Dendritic cell treated with granulocyte-macrophage colony-stimulating factor and Interleukin-4, amounts not matched to agents 40 ng/mL and 50 ng/mL, for 4 days (primary cell): ENCODE measurements around the gene ZNRF3.

Source experiments
- H3K27ac Mint-ChIP-seq: one replicate; pipeline ENCODE4 v1.8.0; 2022; ENCODE audit warnings: mild to moderate bottlenecking, mixed read lengths
- H3K27me3 Mint-ChIP-seq: one replicate; pipeline ENCODE4 v1.8.0; 2022; ENCODE audit warnings: mild to moderate bottlenecking, mixed read lengths
- H3K36me3 Mint-ChIP-seq: one replicate; pipeline ENCODE4 v1.8.0; 2022; ENCODE audit warnings: low read depth, mixed read lengths
- H3K4me1 Mint-ChIP-seq: one replicate; pipeline ENCODE4 v1.8.0; 2022; ENCODE audit warnings: low read depth, mixed read lengths
- H3K4me3 Mint-ChIP-seq: one replicate; pipeline ENCODE4 v1.8.0; 2022; ENCODE audit warnings: mild to moderate bottlenecking, moderate library complexity, mixed read lengths
- H3K9me3 Mint-ChIP-seq: one replicate; pipeline ENCODE4 v1.8.0; 2022; ENCODE audit warnings: mixed read lengths
- intact Hi-C: fragments of 100-400 bp; cut with micrococcal nuclease; formaldehyde crosslinking; loops from one replicate; pipeline ENCODE4 v1.15.0; 2022

Gene ZNRF3

DNA sequence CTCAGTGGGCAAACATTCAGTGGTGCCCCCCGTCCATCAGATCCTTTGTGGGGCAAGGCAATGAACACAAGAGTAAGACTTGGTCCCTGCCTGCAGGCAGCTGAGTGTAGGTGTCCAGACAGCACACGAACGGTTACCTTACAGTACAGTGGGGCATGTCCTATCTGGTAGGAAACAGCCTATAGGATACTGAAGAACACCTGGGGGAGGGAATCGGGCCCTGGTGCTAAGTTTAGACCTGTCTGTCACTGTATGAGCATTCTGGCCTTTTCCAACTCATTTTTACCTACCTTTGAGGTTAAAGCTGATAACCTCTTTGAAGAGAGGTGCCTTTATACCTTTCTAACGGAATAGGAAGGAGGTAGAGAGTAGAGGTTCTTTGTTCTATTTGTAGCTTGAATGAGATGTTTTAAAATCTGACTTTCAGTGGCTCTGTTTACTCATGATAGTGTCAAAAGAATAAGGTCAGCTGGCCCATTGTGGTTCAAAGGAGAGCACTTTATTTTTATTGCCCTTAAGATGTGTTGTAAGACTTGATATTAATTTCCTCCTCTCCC is 8.9 kb downstream of the ZNRF3 start:
- intact Hi-C loops: no loop called here

DNA sequence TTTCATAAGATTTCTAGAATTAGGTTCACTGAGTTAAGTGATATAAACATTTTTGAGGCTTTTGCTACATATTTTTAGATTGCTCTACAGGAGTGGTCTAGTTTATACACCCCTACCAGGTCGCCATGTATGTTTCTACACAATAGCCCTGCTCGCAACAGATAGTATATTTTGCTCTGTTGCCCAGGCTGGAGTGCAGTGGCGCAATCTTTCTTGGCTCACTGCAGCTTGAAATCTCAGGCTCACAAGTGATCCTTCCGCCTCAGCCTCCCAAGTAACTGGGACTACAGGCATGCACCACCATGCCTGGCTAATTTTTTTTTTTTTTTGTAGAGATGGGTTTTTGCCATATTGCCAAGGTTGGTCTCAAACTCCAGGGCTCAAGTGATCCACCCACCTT is 10.4 kb downstream of the ZNRF3 start:
- no peaks in the 10 kb centered on the region for H3K27me3 Mint-ChIP-seq
- peaks cover 8% of the 10 kb centered on the region for H3K4me1 Mint-ChIP-seq
- intact Hi-C loops: no loop called here
- no peaks in the 10 kb centered on the region for H3K36me3 Mint-ChIP-seq
- H3K4me3 Mint-ChIP-seq: no peak overlapping the region
- H3K27ac Mint-ChIP-seq: no peak overlapping the region
- no peaks in the 10 kb centered on the region for H3K9me3 Mint-ChIP-seq

More for the DNA sequence above, 8.9 kb downstream of the ZNRF3 start:
- Mint-ChIP-seq H3K9me3 (no peaks in the 10 kb centered on the region), H3K4me3 (no peak overlapping the region), H3K4me1 (peaks cover 8% of the 10 kb centered on the region), H3K36me3 (no peaks in the 10 kb centered on the region), H3K27me3 (peaks cover under 1% of the 10 kb centered on the region), H3K27ac (no peak overlapping the region)

DNA sequence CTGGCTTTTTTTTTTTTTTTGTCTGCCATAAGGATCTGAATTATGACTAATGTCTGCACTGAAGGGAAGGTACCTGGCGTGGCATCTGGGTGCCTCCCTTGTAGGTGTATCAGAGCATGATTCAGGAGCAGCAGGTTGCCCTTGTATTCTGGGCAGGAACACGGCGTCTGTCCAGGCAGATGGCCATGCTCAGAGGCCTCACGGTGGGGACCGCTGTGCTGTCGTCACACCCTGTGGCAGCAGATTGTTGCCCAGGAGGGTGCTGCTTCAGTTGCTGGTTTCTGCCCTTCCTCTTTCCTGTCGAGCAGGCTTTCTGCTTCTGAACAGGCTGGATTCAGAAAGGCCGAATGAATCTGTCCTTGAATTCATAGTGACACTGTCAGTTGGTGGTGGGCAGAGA is 11.0 kb downstream of the ZNRF3 start:
- Mint-ChIP-seq H3K9me3 (no peaks in the 10 kb centered on the region), H3K4me3 (no peak overlapping the region), H3K27me3 (no peaks in the 10 kb centered on the region), H3K27ac (no peak overlapping the region), H3K4me1 (peaks cover 11% of the 10 kb centered on the region), H3K36me3 (no peaks in the 10 kb centered on the region)
- intact Hi-C loops: no loop called here

DNA sequence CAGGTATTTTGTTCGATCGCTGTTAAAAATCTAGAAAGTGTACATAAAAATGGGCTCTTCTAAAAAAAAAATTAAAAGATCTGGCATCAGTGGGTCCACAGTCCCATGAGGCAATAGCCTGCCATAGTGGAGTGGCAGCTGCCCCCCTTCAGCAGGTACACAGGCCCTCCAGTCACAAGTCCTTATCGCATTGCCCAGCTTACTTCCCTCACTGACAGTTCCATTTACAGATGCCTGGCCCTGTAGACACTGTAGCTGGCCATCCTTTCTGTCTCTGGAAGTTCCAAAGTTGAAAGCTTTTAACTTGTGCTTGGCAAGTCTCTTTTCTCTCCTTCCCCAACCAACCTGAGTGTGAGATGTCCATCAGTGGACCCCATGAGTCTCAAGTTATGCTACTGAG is 11.4 kb downstream of the ZNRF3 start:
- peaks cover 16% of the 10 kb centered on the region for H3K4me1 Mint-ChIP-seq
- H3K27ac Mint-ChIP-seq: no peak overlapping the region
- intact Hi-C loops: no loop called here
- no peak overlapping the region for H3K4me3 Mint-ChIP-seq
- H3K36me3 Mint-ChIP-seq: no peaks in the 10 kb centered on the region
- no peaks in the 10 kb centered on the region for H3K9me3 Mint-ChIP-seq
- no peaks in the 10 kb centered on the region for H3K27me3 Mint-ChIP-seq

DNA sequence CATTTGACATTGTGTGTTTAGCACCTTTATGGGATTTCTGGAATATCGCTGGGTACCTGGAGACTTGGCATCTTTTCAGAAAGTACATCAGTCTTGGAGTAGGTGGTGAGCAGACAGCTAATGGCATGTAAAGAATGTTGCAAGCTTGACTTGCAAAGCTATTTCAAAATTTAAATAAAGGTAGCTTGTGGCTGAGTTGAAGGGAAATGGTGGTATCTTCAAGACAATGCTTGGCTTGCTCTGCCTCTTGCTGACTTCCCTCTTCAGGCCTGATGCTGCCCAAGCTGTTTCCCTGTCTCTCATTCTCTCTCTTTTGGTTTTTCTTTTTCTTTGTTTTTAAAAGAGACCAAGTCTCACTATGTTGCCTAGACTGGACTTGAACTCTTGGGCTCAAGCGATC is 13.2 kb downstream of the ZNRF3 start:
- H3K9me3 Mint-ChIP-seq: no peaks in the 10 kb centered on the region
- no peaks in the 10 kb centered on the region for H3K36me3 Mint-ChIP-seq
- intact Hi-C loops: no loop called here
- no peak overlapping the region for H3K27ac Mint-ChIP-seq
- H3K4me3 Mint-ChIP-seq: no peak overlapping the region
- peaks cover 20% of the 10 kb centered on the region for H3K4me1 Mint-ChIP-seq
- H3K27me3 Mint-ChIP-seq: no peaks in the 10 kb centered on the region

DNA sequence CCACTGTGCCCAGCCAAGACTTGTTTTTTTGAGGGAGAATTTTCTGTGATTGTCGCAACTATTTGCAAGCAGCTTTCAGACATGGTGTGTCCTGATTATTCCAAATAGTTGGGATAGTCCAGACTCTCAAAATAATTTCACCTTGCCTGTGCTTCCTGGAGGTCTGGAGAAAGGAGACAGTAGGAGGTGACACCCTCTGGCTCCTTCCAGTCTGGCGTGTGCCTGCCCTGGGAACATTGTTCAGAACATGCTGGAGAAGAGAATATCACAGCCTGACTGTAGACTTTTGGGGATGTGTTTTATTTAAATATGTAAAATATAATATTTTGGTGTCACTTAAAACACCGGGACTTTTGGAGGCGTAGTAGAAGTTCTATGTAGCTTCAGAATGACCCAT is 14.9 kb downstream of the ZNRF3 start:
- H3K27me3 Mint-ChIP-seq: no peaks in the 10 kb centered on the region
- H3K9me3 Mint-ChIP-seq: no peaks in the 10 kb centered on the region
- no peaks in the 10 kb centered on the region for H3K36me3 Mint-ChIP-seq
- H3K4me3 Mint-ChIP-seq: no peak overlapping the region
- intact Hi-C loops: no loop called here
- no peak overlapping the region for H3K27ac Mint-ChIP-seq
- peaks cover 20% of the 10 kb centered on the region for H3K4me1 Mint-ChIP-seq

DNA sequence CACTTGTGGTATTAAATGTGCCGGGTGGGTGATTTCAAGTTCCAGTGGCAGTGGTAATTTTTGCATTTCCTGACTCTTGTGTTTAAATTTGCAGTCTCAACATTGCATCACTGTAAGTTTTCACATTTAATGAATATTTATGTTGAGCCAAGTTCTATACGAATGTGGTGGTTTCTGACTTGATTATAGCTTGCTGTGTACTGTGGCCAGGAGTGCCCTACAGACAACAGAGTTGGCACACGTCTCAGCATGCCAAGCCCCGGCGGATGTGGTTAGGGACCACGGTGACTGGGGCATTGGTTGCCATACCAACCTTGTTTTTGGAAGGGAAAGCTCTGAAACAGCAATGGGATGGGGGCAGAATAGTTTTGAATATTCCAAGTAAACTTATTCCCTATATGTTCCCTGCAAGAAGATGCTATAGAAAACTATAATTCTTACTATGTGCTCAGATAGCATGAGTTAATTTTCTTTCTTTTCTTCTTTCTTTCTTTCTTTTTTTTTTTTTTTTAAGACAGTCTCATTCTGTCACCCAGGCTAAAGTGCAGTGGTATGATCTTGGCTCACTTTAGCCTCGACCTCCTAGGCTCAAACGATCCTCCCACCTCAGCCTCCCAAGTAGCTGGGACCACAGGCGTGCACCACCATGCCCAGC is 16.0 kb downstream of the ZNRF3 start:
- Mint-ChIP-seq H3K27me3 (no peaks in the 10 kb centered on the region), H3K9me3 (no peaks in the 10 kb centered on the region), H3K4me1 (peaks cover 20% of the 10 kb centered on the region), H3K4me3 (no peak overlapping the region), H3K36me3 (no peaks in the 10 kb centered on the region), H3K27ac (no peak overlapping the region)
- intact Hi-C loops: no loop called here

DNA sequence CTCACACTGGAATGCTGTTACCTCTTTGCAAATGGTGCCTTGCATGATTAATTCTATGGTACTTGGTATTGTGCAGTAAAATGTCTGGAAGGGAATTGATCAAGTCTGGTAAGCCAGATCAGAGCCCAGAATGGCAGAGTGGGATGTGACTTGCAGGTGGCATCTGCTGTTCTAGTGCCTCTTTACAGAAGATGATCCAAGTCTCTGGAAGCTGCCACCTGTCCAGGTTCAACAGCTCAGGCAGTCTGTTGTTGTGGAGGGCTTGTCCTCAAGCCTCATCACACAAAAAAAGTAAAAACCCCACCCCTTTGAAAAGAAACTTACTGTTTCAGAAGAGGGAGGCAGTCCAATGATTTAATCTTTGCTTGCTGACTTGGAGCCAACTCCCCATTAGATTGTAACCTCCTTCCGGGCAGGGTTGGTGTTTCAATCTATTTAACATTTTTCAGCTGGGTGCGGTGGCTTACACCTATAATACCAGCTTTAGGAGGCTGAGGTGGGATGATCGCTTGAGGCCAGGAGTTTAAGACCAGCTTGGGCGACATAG is 17.1 kb downstream of the ZNRF3 start:
- H3K4me1 Mint-ChIP-seq: peaks cover 20% of the 10 kb centered on the region
- intact Hi-C loops: no loop called here

DNA sequence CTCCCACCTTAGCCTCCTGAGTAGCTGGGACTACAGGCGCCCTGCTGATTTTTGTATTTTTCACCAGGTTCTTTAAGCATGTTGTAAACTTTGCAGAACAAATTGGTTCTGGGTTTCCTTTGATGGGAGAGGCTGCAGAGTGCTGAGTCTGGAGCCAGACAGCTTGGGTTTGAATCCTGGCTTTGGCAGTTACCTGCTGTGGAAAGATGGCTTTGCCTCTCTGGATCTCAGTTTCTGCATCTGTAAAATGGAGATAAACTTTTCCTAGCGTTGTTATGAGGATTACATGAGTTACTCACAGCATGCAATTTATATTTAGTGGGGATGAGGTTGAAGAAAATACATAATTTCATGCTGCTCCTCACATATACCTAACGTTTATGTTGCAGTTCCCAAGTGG is 19.1 kb downstream of the ZNRF3 start:
- H3K9me3 Mint-ChIP-seq: no peaks in the 10 kb centered on the region
- H3K4me3 Mint-ChIP-seq: no peak overlapping the region
- intact Hi-C loops: no loop called here
- peaks cover 12% of the 10 kb centered on the region for H3K4me1 Mint-ChIP-seq
- H3K27ac Mint-ChIP-seq: no peak overlapping the region
- H3K36me3 Mint-ChIP-seq: no peaks in the 10 kb centered on the region
- no peaks in the 10 kb centered on the region for H3K27me3 Mint-ChIP-seq

More for the DNA sequence above, 17.1 kb downstream of the ZNRF3 start:
- Mint-ChIP-seq H3K27me3 (no peaks in the 10 kb centered on the region), H3K9me3 (no peaks in the 10 kb centered on the region), H3K4me3 (no peak overlapping the region), H3K36me3 (no peaks in the 10 kb centered on the region), H3K27ac (no peak overlapping the region)

DNA sequence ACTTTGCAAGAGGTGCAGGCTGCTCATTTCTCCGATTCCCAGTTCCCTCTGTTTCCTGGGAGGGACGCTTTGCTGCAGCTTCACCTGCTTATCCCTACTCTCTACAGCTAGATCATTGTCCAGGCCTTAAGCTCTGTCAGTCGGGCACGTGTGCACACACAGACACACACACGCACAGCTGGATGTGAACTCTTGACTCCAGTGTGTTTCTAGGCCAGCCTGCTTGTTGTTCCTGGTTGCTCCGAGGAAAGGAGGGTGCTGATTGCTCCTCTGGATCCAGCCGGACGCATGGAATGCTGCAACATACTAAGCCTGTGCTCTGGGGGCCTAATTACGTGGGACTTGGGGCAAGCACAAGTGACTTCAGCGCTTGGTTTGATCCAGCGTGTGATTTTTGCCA is 19.7 kb downstream of the ZNRF3 start:
- Mint-ChIP-seq H3K27ac (no peak overlapping the region), H3K4me1 (peaks cover 12% of the 10 kb centered on the region)

DNA sequence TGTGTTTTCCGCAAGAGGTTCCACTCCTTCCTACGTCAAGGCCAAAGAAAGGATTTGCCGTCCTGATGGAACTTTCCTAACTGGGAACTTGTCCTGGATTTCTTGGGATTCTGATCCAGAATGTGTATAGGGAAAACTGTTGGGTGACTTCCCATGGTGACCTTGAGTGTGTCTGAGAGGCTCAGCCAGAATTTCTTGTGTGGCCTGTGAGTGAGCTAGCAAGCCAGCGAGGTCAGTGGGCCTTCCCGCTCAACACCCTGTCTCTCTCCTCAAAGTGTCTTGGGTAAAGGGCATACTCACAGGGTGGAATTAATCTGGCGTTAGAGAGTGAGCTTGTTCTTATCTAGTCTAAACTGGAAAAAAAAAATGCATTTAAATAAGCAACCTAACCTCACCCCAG is 20.4 kb downstream of the ZNRF3 start:
- Mint-ChIP-seq H3K4me1 (peaks cover 12% of the 10 kb centered on the region), H3K36me3 (no peaks in the 10 kb centered on the region), H3K27ac (no peak overlapping the region), H3K9me3 (no peaks in the 10 kb centered on the region), H3K27me3 (no peaks in the 10 kb centered on the region), H3K4me3 (no peak overlapping the region)
- intact Hi-C loops: no loop called here

More for the DNA sequence above, 19.7 kb downstream of the ZNRF3 start:
- no peaks in the 10 kb centered on the region for H3K27me3 Mint-ChIP-seq
- H3K9me3 Mint-ChIP-seq: no peaks in the 10 kb centered on the region
- no peaks in the 10 kb centered on the region for H3K36me3 Mint-ChIP-seq
- intact Hi-C loops: no loop called here
- H3K4me3 Mint-ChIP-seq: no peak overlapping the region

DNA sequence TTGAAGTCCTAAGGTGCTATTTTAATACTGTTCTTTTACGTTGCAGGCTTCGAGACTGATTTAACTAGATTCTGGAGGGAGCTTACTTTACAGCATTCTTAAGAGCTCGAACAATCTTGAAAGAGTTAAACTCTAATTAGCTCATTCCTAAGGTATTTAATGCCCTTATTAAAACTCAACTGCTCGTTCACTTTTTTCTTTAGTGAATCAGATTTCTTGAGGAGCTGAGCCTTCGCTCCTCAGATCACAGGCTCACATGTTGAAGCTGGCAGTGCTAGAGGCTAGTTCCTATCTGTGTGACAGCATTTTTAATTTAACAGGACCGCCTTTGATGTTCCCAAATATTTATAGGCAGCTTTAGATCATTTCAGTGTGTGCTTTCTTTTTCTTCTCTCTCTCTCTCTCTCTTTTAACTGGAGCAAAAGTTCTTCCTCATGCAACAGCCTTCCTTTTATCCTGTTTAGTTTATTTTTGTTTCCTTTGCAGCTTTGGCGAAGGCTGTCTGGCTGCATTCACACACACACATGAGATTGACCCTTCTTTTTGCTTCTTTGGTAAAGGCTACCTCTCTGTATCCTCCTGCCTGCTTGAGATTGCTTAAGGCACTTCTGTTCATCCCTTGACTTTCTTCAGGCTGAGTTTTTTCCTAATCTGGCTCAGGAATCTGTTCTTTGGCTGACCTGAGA is 21.0 kb downstream of the ZNRF3 start:
- Mint-ChIP-seq H3K27ac (no peak overlapping the region), H3K27me3 (no peaks in the 10 kb centered on the region), H3K9me3 (no peaks in the 10 kb centered on the region), H3K4me3 (no peak overlapping the region), H3K4me1 (peaks cover 8% of the 10 kb centered on the region), H3K36me3 (no peaks in the 10 kb centered on the region)
- intact Hi-C loops: no loop called here

DNA sequence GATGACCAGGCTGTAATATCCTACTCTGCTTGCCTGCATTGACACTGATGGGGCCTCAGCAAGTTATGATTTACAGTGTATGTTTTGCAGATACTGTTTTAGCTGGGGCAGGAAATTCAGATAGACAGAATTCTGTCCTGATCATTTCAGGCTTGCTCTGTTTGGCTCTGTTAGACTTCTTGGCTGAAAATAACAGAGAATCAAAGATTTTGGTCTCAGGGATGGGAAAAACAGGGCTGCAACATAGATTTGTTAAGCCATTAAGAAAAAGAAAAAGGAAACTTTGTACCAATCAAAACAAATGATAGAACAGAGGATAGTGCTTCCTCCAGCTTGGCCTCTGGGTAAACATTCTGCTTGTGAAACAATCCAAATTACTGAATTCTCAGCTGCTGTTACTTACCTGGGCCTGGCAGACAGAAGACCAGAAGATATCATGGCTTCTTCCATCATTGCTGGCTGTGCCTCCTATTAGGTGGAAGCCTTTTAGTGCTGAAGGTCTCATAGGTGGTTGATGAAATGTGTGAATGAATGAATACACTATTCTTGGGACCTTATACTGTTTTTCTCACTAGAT is 22.0 kb downstream of the ZNRF3 start:
- Mint-ChIP-seq H3K9me3 (no peaks in the 10 kb centered on the region), H3K4me3 (no peak overlapping the region), H3K27ac (no peak overlapping the region), H3K27me3 (no peaks in the 10 kb centered on the region), H3K36me3 (no peaks in the 10 kb centered on the region), H3K4me1 (no peaks in the 10 kb centered on the region)
- intact Hi-C loops: no loop called here

DNA sequence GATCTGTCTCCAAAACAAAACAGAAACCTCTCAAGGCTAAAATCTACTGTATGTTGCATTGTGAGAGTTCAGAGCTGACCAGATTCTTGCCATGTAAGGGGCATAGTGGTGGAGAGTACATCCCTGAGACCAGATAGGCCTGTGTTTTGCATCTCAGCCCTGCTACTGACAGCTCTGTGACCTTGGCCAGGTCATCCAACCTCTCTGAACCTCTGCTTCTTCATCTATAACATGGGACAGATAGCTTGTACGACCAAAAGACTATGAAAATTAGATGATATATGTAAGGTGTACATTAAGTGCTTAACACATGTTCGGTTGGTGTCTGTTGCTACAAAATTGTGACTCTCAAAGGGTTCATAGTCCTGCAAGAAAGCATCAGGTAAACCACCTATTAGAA is 22.9 kb downstream of the ZNRF3 start:
- Mint-ChIP-seq H3K4me1 (no peaks in the 10 kb centered on the region), H3K27ac (no peak overlapping the region), H3K9me3 (no peaks in the 10 kb centered on the region), H3K36me3 (no peaks in the 10 kb centered on the region), H3K27me3 (no peaks in the 10 kb centered on the region), H3K4me3 (no peak overlapping the region)
- intact Hi-C loops: no loop called here
